ENCODE results near the gene ZFHX2.

GRCh38 chr14:23580152-23580926 is 28.8 kb upstream of the ZFHX2 start:
- no peak for TF ChIP-seq CTCF (optimal IDR thresholded peaks at IDR 0.05 in 1 of 3, IDR thresholded peaks at IDR 0.05 in 1 of 3, conservative IDR thresholded peaks at IDR 0.05 in 1 of 3; ENCODE audit: extremely low read depth in 1 of 3, insufficient read depth in 2 of 3, low read length in 3 of 3)
- no peak for TF ChIP-seq EZH2 (IDR thresholded peaks at IDR 0.05; ENCODE audit: low read length)
